Thymus (tissue), 11 donors: ENCODE measurements around the gene CNN1. TPM values are rescaled to one million over a fixed set of nuclear protein-coding genes. Genes with fewer than 3 reads are reported as not detected.

Source experiments
- DNase-seq, 9 donors: peaks; one replicate each; pipeline ENCODE4 v3.0.0-alpha.2; 2013; ENCODE audit warnings: low spot score in 9 of 9, low read depth in 6 of 9, missing footprints in 1 of 9
- H3K27ac ChIP-seq, 2 donors: one replicate each; pipeline ENCODE4 v1.5.1; 2013; ENCODE audit warnings: control low read depth in 1 of 2, low read depth in 1 of 2, low read length in 1 of 2, mild to moderate bottlenecking in 1 of 2, moderate library complexity in 1 of 2
- H3K27me3 ChIP-seq, 2 donors: one replicate each; pipeline ENCODE4 v1.5.1; 2013; ENCODE audit warnings: low read length in 1 of 2; ENCODE audit not compliant: control insufficient read depth in 2 of 2, insufficient read depth in 1 of 2
- H3K36me3 ChIP-seq, 2 donors: one replicate each; pipeline ENCODE4 v1.5.1; 2013; ENCODE audit warnings: low read length in 1 of 2, mild to moderate bottlenecking in 1 of 2, moderate library complexity in 1 of 2; ENCODE audit not compliant: control insufficient read depth in 2 of 2, insufficient read depth in 2 of 2
- H3K4me1 ChIP-seq, 2 donors: one replicate each; pipeline ENCODE4 v1.5.1; 2013; ENCODE audit warnings: low read length in 2 of 2; ENCODE audit not compliant: control insufficient read depth in 2 of 2, insufficient read depth in 2 of 2
- H3K4me3 ChIP-seq, 2 donors: one replicate each; pipeline ENCODE4 v1.5.1; 2013; ENCODE audit warnings: low read length in 2 of 2, control low read depth in 1 of 2, mild to moderate bottlenecking in 1 of 2
- H3K9me3 ChIP-seq, 2 donors: one replicate each; pipeline ENCODE4 v1.5.1; 2013; ENCODE audit warnings: low read length in 1 of 2, mild to moderate bottlenecking in 1 of 2; ENCODE audit not compliant: control insufficient read depth in 2 of 2, insufficient read depth in 1 of 2
- WGBS: extraction: QIAGEN DNeasy Blood & Tissue Kit; methylation state at CpG from one replicate; pipeline ENCODE4 v1.1.7; 2013; 5-methylcytosine and 5-hydroxymethylcytosine counted together
- polyA plus RNA-seq: library from polyadenylated mRNA; stranded (reverse); fragments of 200-250 nt; gene quantifications from one replicate; pipeline ENCODE4 v1.2.3, GENCODE V29; 2013
- total RNA-seq: library from RNA; stranded (reverse); fragments of 120-200 nt; gene quantifications from one replicate; pipeline ENCODE4 v1.2.4, GENCODE V29; 2013
- donor health status: healthy.

CNN1 gene
- total and polyA plus RNA-seq, 2 donors: 0.47 to 51.8 TPM

DNA sequence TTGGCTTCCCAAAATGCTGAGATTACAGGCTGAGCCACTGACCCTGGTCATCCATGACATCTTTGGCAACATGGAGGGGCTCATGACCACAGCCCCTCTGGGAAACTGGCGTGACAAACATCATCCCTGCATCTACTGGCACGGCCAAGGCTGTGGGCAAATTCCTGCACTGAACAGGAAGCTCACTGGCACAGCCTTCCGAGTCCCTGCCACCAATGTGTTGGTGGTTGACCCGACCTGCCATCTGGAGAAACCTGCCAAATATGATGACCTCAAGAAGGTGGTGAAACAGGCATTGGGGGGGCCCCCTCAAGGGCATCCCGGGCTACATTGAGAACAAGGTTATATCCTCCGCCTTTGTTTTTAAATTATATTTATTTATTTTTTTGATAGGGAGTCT, 47.7 kb downstream of the CNN1 start:
- Histone ChIP-seq H3K36me3 (no peaks in the 10 kb centered on the region), H3K4me1 (peaks cover 0 to 13% of the 10 kb centered on the region in 2 donors), H3K4me3 (no peak overlapping the region), H3K27ac (no peak overlapping the region), H3K27me3 (no peaks in the 10 kb centered on the region), H3K9me3 (no peaks in the 10 kb centered on the region)
- no peak for DNase-seq
- WGBS: 28% methylated on average over 6 of the region's 6 CpGs

DNA sequence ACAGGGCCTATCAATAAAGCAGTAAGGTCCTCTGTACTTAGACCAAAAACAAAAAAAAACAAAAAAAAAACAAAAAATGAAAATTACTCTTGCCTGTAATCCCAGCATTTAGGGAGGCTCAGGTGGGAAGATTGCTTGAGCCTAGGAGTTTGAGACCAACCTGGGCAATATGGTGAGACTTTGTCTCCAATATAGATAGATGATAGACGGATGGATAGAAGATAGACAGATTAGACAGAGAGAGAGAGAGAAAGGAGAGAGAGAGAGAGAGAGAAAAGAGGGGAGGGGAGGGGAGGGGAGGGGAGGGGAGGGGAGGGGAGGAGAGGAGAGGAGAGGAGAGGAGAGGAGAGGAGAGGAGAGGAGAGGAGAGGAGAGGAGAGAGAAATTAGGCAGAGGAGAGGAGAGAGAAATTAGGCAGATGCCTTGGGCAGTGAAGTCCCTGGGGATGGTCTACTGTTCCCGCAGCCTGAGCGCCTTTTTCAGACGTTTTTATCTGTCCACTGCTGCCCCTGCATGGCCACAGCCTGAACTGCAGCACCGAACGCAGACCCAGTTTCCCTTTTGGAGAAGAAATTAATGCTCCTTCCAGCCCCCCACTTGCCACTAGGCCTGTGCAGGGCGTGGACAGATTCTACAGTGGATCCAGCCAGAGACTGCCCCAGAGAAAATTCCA, 48.8 kb downstream of the CNN1 start:
- Histone ChIP-seq H3K4me1 (peaks cover 0 to 4% of the 10 kb centered on the region in 2 donors), H3K4me3 (no peak overlapping the region), H3K27me3 (no peaks in the 10 kb centered on the region), H3K27ac (no peak overlapping the region), H3K9me3 (no peaks in the 10 kb centered on the region), H3K36me3 (no peaks in the 10 kb centered on the region)
- peak in 8 of 9 donors; percentile 29 to 79 (median 61) for DNase-seq
- WGBS: 14% methylated on average over 7 of the region's 7 CpGs

DNA sequence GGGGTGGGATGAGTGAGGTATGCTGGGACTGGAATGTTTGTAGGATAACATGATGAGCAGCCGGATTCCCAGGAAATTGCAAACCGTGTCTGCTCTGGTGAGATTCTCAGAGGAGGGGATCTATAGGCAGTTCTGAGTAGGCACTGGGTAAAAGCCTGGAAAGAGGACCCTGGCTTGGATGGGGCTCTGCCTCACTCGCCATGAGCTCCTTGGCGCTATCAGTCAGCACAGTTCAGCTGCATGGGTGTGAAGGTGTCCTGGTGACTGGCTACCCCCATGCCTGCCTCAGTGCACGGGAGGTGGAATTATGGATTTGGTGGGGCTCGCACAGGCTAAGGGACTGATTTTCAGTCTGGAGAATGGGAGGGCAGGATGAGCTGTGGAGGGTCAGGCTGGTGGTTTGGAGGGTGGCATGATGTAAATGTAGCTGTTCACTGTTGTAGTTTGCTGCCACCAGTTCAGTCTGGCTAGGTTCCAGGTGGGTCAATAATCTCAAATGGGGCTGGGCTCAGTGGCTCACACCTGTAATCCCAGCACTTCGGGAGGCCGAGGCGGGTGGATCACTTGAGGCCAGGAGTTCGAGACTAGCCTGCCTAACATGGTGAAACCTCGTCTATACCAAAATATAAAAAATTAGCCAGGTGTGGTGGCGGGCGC, 49.5 kb downstream of the CNN1 start:
- H3K4me3 ChIP-seq: no peak overlapping the region
- H3K9me3 ChIP-seq: no peaks in the 10 kb centered on the region
- 92% methylated on average over 13 of the region's 13 CpGs for WGBS
- no peak overlapping the region for H3K27ac ChIP-seq
- no peaks in the 10 kb centered on the region for H3K27me3 ChIP-seq
- no peak for DNase-seq
- H3K36me3 ChIP-seq: no peaks in the 10 kb centered on the region
- H3K4me1 ChIP-seq: peaks cover 0 to 4% of the 10 kb centered on the region in 2 donors

DNA sequence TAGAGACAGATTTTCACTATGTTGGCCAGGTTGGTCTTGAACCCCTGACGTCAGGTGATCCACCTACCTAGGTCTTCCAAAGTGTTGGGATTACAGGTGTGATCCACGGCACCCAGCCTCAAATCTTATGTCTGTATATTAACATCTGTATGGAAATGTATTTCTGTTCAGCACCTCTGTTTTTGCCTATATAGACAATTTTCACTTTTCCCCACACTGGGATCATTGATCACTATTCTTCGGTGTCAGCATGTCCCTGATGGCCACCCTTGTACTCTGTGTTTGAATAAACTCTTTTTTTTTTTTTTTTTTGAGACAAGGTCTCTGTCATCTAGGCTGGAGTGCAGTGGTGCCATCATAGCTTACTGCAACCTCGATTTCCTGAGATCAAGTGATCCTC, 55.4 kb downstream of the CNN1 start:
- no peaks in the 10 kb centered on the region for H3K27me3 ChIP-seq

DNA sequence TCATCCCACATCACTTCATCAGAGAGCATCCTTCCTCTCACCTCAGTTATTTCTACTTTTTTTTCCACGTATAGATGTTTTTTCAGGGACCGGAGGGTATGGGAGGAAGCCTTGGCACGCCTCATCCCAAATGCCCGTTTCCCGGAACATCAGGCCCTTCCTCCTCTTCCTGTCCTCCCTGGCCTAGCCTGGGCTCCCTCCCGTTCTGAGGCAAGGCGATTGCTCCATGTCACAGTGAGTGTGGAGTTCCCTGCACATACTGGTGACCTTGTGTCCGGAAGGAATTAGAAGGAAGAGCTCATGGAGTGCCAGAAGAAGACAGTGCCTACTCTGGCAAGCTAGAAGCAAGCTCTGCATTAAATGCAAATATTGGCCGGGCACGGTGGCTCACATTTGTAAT, 57.5 kb downstream of the CNN1 start:
- Histone ChIP-seq H3K4me3 (no peak overlapping the region), H3K9me3 (no peaks in the 10 kb centered on the region), H3K4me1 (peaks cover 7 to 10% of the 10 kb centered on the region in 2 donors), H3K27ac (no peak overlapping the region), H3K27me3 (no peaks in the 10 kb centered on the region), H3K36me3 (no peaks in the 10 kb centered on the region)
- WGBS: 97% methylated on average over 10 of the region's 10 CpGs
- DNase-seq: no peak

More for the DNA sequence above, 55.4 kb downstream of the CNN1 start:
- H3K4me1 ChIP-seq: peaks cover 7 to 10% of the 10 kb centered on the region in 2 donors
- H3K36me3 ChIP-seq: no peaks in the 10 kb centered on the region
- 84% methylated on average over 4 of the region's 4 CpGs for WGBS
- no peaks in the 10 kb centered on the region for H3K9me3 ChIP-seq
- no peak overlapping the region for H3K27ac ChIP-seq
- DNase-seq: no peak
- no peak overlapping the region for H3K4me3 ChIP-seq

DNA sequence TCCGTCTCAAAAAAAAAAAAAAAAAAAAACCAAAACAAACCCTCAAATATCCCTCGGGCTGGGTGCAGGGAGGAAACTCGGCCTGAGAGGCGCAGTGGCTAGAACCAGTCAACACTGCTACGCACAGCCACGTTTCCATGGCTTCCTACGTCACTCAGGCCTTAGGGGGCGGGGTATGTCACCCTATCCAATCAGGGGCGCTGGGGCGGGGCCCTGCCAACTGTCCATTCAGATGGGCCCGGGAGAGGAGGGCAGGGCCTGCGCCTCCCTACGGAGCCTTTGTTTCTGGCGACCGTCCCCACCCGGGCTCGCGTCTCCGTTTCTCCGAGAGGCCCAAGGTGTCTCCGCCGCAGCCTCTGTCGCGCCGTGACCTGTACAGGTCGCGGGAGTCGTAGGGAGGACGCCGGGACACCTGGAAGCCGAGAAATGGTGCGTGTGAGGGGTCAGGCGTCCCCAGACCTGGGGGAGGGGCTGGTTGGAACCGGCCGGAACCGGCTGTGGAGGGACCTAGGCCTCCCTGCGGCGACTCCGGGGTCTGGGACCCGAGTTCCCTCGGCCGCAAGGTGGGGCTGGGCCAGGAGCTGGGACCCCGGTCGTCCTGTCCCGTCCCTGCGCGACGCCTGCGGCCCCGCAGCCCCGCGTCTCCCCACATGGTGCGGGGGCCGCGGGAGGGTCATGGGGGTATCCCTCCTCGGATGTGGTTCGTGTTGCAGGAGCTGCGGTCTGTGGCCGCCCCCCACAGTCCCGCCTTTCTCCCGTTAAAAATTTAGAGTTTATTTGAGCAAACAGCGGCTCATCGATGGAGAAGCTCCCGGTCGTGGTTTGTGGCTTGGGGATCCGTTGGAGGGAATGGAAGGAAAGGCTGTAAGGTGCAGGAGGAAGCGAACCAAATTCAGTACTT, 58.8 kb downstream of the CNN1 start, which contains the start of gene ZNF627:
Gene ZNF627, plus strand, starts transcription at position 282 of the 901 bp plus-strand sequence. Its CDS starts 145 bp downstream, at position 427.
- peak; percentile 91 to 98 (median 96) for DNase-seq
- no peaks in the 10 kb centered on the region for H3K36me3 ChIP-seq
- WGBS: under 1% methylated on average over 67 of the region's 67 CpGs
- no peaks in the 10 kb centered on the region for H3K27me3 ChIP-seq
- no peaks in the 10 kb centered on the region for H3K9me3 ChIP-seq
- peak within 1 kb of the TSS; percentile 94 to 96 for H3K27ac ChIP-seq
- H3K4me3 ChIP-seq: peak within 1 kb of the TSS; percentile 95 to 99
- H3K4me1 ChIP-seq: peaks cover 7 to 10% of the 10 kb centered on the region in 2 donors

DNA sequence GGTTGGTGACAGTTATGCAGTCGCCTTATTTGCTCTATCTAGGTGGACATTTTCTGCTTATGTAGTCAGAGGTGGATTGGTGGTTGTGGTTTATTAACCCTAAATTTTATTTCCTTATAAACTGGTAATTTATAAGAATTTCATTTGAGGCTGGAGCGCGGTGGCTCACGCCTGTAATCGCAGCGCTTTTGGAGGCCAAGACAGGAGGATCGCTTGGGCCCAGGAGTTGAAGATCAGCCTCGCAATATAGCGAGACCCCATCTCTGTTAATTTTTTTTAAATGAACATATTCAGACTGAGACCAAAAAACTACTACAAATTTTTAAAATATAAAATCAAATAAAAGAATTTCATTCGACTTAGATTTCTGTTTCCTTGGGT, 59.4 kb downstream of the CNN1 start:
- H3K27ac ChIP-seq: peak overlapping the region in 1 of 2 donors; percentile 94
- WGBS: 77% methylated on average over 10 of the region's 10 CpGs
- peaks cover 7 to 10% of the 10 kb centered on the region in 2 donors for H3K4me1 ChIP-seq
- H3K4me3 ChIP-seq: peak overlapping the region; percentile 95 to 99
- no peaks in the 10 kb centered on the region for H3K9me3 ChIP-seq
- H3K27me3 ChIP-seq: no peaks in the 10 kb centered on the region
- H3K36me3 ChIP-seq: no peaks in the 10 kb centered on the region
- no peak for DNase-seq

DNA sequence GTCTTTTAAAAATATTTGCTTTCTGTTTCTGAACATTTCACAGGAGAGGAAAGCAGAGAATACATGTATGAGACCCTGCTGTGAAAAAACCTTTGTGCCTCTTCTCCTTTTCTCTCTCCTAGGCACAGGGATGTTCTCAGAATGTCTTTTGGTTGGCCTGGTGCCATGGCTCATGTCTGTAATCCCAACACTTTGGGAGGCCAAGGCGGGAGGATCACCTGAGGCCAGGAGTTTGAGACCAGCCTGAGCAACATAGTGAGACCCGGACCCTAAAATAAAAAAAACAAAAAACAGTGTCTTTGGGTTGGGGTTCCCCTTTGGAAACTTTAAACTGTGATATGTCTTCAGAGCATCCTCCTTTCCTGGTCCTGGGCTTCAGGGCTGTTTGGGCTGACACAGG, 60.1 kb downstream of the CNN1 start:
- DNase-seq: no peak
- Histone ChIP-seq H3K27me3 (no peaks in the 10 kb centered on the region), H3K27ac (no peak overlapping the region), H3K4me1 (peaks cover 7 to 10% of the 10 kb centered on the region in 2 donors), H3K36me3 (peaks cover 0 to under 1% of the 10 kb centered on the region in 2 donors), H3K9me3 (no peaks in the 10 kb centered on the region), H3K4me3 (no peak overlapping the region)
- 100% methylated on average over 2 of the region's 2 CpGs for WGBS
